ENCODE measurements around the gene PSMD13.
"Not testable (repeated sequence)": the region's sequence is repeated elsewhere in the genome, so short reads cannot be mapped to it uniquely, and the experiment has no call there.

GRCh38 chr11:189843-190311 is 46.9 kb upstream of the PSMD13 start:
- TF ChIP-seq CTCF (IDR thresholded peaks at IDR 0.05; ENCODE audit: low read depth, low read length, missing input control); TAF1 (conservative IDR thresholded peaks at IDR 0.05); FOXA1 (IDR thresholded peaks at IDR 0.05); GABPA (IDR thresholded peaks at IDR 0.05 in 1 of 2, conservative IDR thresholded peaks at IDR 0.05 in 1 of 2); ATF3 (IDR thresholded peaks at IDR 0.05); JUND (IDR thresholded peaks at IDR 0.05); RAD21 (IDR thresholded peaks at IDR 0.05); YY1 (IDR thresholded peaks at IDR 0.05): not testable (repeated sequence)
- TF ChIP-seq, protein P1, sequence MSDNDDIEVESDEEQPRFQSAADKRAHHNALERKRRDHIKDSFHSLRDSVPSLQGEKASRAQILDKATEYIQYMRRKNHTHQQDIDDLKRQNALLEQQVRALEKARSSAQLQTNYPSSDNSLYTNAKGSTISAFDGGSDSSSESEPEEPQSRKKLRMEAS (IDR thresholded peaks at IDR 0.05) = not testable (repeated sequence)

All from liver (tissue), 3 donors.